Middle frontal gyrus (tissue), 1 donor: ENCODE measurements around the gene CARD9.
"Not testable (repeated sequence)": the region's sequence is repeated elsewhere in the genome, so short reads cannot be mapped to it uniquely, and the experiment has no call there.

Experiments
- DNase-seq: peaks from one replicate; pipeline ENCODE4 v3.0.0-alpha.2; 2015; ENCODE audit warnings: low spot score; ENCODE audit errors: extremely low spot score

The CARD9 gene

GRCh38 chr9:136324501-136325300, 48.8 kb downstream of the CARD9 start:
- no peak for DNase-seq

DNA sequence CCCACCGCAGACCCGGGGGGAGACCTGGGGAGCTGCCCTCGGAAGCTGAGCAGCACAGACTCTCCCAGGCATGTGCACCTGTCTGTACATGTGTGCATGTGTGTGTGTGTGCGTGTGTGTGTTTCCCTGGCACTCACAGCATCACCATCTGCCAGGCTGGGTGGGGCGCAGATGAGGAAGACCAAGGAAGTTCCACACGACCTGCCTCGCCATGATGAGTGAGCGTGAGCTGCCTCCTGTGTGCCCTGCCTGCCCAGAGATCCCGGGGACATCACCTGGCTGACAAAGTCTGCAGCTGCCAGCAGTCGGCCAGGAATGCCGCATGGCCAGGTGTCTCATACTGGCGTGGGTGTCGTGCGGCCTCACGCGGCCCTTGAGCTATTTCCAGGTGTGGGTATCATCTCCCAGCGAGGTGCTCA, 50.1 kb downstream of the CARD9 start:
- DNase-seq, result no peak

- DNase-seq, result no peak
Measured at GRCh38 chr9:136322756-136323330, 50.6 kb downstream of the CARD9 start.

GRCh38 chr9:136321561-136321960, 51.9 kb downstream of the CARD9 start:
- DNase-seq, result no peak

- DNase-seq, result not testable (repeated sequence)
Measured at GRCh38 chr9:136320972-136321371, 52.5 kb downstream of the CARD9 start.

GRCh38 chr9:136319955-136320354, 53.5 kb downstream of the CARD9 start:
- not testable (repeated sequence) for DNase-seq

GRCh38 chr9:136319244-136319643, 54.2 kb downstream of the CARD9 start:
- not testable (repeated sequence) for DNase-seq

DNA sequence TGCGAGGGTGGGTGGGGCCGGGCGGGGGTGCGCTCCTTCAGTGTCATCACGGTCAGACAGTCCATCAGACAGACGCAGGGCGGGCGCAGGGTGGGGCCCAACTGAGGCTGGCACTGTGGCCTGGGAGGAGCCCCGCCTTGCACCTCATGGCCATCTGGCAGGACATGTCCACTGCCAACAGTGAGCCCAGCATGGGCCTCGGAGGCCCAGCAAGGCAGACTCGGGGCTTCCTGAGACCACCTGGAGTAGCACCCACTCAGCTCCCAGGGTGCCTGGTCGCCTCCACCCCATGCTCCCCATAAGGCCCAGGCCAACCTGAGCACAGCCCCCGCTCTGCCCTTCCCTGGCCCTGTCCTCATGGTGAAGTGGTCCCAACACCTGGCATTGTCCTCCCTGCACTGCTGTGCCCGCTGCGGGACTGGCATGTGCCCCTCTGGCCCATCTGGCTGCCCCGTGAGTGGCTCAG, 54.7 kb downstream of the CARD9 start:
- no peak for DNase-seq

DNA sequence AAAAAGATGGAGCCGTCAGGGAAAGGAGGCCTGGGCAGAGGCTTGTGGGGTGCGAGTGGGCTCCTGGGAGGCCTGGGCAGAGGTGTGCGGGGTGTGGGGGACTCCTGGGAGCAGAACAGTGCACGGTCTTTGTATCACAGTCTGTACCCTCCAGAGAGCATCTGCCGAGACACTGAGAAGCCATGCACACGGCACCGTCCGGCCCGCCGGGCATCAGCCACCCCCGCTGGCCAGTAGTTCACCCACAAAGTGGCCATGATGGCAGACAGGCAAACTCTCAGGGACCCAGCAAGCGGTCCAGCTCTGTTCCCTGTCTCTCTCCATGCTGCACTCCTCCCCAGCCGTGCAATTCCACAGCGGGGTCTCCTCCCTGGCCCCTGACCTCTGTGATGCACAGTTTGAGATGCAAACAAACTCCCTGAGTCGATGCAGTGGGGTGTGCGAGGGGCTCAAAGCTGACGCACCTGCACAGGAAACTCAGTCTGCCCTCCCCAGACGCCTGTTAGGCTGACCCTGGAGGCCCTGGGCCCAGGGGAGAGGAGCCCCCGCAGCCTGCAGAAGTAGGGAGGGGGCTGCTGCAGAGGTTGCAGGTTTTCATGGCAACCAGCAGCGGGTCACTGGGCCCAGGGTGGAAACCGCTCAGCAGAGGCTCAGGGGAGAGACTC, 55.2 kb downstream of the CARD9 start:
- no peak for DNase-seq

- no peak for DNase-seq
Measured at GRCh38 chr9:136317695-136318094, 55.8 kb downstream of the CARD9 start.

- DNase-seq, result no peak
Measured at GRCh38 chr9:136316896-136317676, 56.4 kb downstream of the CARD9 start.

GRCh38 chr9:136316271-136316751, 57.2 kb downstream of the CARD9 start:
- DNase-seq, result no peak

- no peak for DNase-seq
Measured at GRCh38 chr9:136314944-136315343, 58.5 kb downstream of the CARD9 start.

GRCh38 chr9:136314056-136314416, 59.4 kb downstream of the CARD9 start:
- no peak for DNase-seq
